Mesenchymal stem cell (in vitro differentiated cells and primary cell): ENCODE measurements around the gene DNAJC13.

Source experiments
- DNase-seq: peaks from one replicate; pipeline ENCODE4 v3.0.0-alpha.2; 2013
- H2AFZ ChIP-seq: one replicate; pipeline ENCODE4 v1.6.1; 2013; ENCODE audit warnings: low read depth, mild to moderate bottlenecking, control low read depth, inconsistent platforms, low read length, moderate library complexity
- H2AK5ac ChIP-seq: 2 replicates; pipeline ENCODE4 v1.6.1; 2013; ENCODE audit warnings: low read length, moderate library complexity, mild to moderate bottlenecking, inconsistent platforms; ENCODE audit not compliant: severe bottlenecking
- H2BK120ac ChIP-seq: one replicate; pipeline ENCODE4 v1.6.1; 2013; ENCODE audit warnings: low read depth, mild to moderate bottlenecking, inconsistent platforms, low read length, moderate library complexity
- H2BK12ac ChIP-seq, 2 experiments: one replicate each; pipeline ENCODE4 v1.6.1; 2013; ENCODE audit warnings: inconsistent platforms in 2 of 2, low read length in 2 of 2, mild to moderate bottlenecking in 2 of 2, moderate library complexity in 2 of 2, control low read depth in 1 of 2
- H2BK15ac ChIP-seq: one replicate; pipeline ENCODE4 v1.6.1; 2013; ENCODE audit warnings: mild to moderate bottlenecking, low read depth, inconsistent platforms; ENCODE audit not compliant: poor library complexity, severe bottlenecking
- H2BK5ac ChIP-seq: 2 replicates; pipeline ENCODE4 v1.6.1; 2013; ENCODE audit warnings: low read depth, mild to moderate bottlenecking, low read length, control low read depth, inconsistent platforms; ENCODE audit not compliant: poor library complexity, severe bottlenecking
- H3K14ac ChIP-seq, 2 experiments: one replicate each; pipeline ENCODE4 v1.6.1; 2013; ENCODE audit warnings: inconsistent platforms in 2 of 2, low read length in 2 of 2, control low read depth in 1 of 2, mild to moderate bottlenecking in 1 of 2, moderate library complexity in 1 of 2
- H3K18ac ChIP-seq, 2 experiments: one replicate each; pipeline ENCODE4 v1.6.1; 2013; ENCODE audit warnings: inconsistent platforms in 2 of 2, low read length in 2 of 2, control low read depth in 1 of 2, low read depth in 1 of 2, mild to moderate bottlenecking in 1 of 2
- H3K23ac ChIP-seq, 2 experiments: one replicate each; pipeline ENCODE4 v1.6.1; 2013; ENCODE audit warnings: inconsistent platforms in 2 of 2, low read length in 2 of 2, mild to moderate bottlenecking in 2 of 2, moderate library complexity in 2 of 2, control low read depth in 1 of 2
- H3K27ac ChIP-seq: 2 replicates; pipeline ENCODE4 v1.5.1; 2013; ENCODE audit warnings: mild to moderate bottlenecking, moderate library complexity, low read length, control low read depth, inconsistent platforms; ENCODE audit not compliant: poor library complexity, severe bottlenecking
- H3K27me3 ChIP-seq, 2 experiments: 2 replicates each; pipeline versions ENCODE4 v1.6.1 to v1.7.0; 2013; ENCODE audit warnings: low read length in 2 of 2, mild to moderate bottlenecking in 2 of 2, moderate library complexity in 2 of 2, control low read depth in 1 of 2, inconsistent platforms in 1 of 2; ENCODE audit not compliant: control insufficient read depth in 1 of 2, insufficient read depth in 1 of 2
- H3K36me3 ChIP-seq, 2 experiments: 2 replicates each; pipeline versions ENCODE4 v1.6.1 to v1.7.0; 2013; ENCODE audit warnings: low read length in 2 of 2, control low read depth in 1 of 2, inconsistent platforms in 1 of 2, low read depth in 1 of 2, mild to moderate bottlenecking in 1 of 2; ENCODE audit not compliant: insufficient read depth in 2 of 2, control insufficient read depth in 1 of 2
- H3K4ac ChIP-seq, 2 experiments: one replicate each; pipeline ENCODE4 v1.6.1; 2013; ENCODE audit warnings: inconsistent platforms in 2 of 2, low read length in 2 of 2, mild to moderate bottlenecking in 2 of 2, moderate library complexity in 2 of 2, control low read depth in 1 of 2, low read depth in 1 of 2
- H3K4me1 ChIP-seq: 2 replicates; pipeline ENCODE4 v1.6.1; 2013; ENCODE audit warnings: low read depth, low read length, control low read depth; ENCODE audit not compliant: control insufficient read depth, insufficient read depth
- H3K4me2 ChIP-seq: 2 replicates; pipeline ENCODE4 v1.6.1; 2013; ENCODE audit warnings: low read length, mild to moderate bottlenecking, inconsistent platforms; ENCODE audit not compliant: poor library complexity, severe bottlenecking
- H3K4me3 ChIP-seq, 2 experiments: 2 replicates each; pipeline versions ENCODE4 v1.5.1 to v1.7.0; 2013; ENCODE audit warnings: low read length in 2 of 2, mild to moderate bottlenecking in 2 of 2, control low read depth in 1 of 2, low read depth in 1 of 2; ENCODE audit not compliant: insufficient read depth in 1 of 2
- H3K79me1 ChIP-seq: replicated peaks from 2 replicates; pipeline ENCODE4 v1.6.1; 2013; ENCODE audit warnings: mild to moderate bottlenecking, control low read depth, low read length, inconsistent platforms; ENCODE audit not compliant: poor library complexity, severe bottlenecking
- H3K9ac ChIP-seq: 2 replicates; pipeline ENCODE4 v1.7.0; 2013; ENCODE audit warnings: mild to moderate bottlenecking, low read length, moderate library complexity
- H3K9me3 ChIP-seq: 2 replicates; pipeline ENCODE4 v1.7.0; 2013; ENCODE audit warnings: mild to moderate bottlenecking, low read length; ENCODE audit not compliant: control insufficient read depth
- H4K8ac ChIP-seq: one replicate; pipeline ENCODE4 v1.6.1; 2013; ENCODE audit warnings: inconsistent platforms, mild to moderate bottlenecking, low read length, moderate library complexity
- H4K91ac ChIP-seq: one replicate; pipeline ENCODE4 v1.6.1; 2013; ENCODE audit warnings: mild to moderate bottlenecking, low read length, inconsistent platforms
- WGBS: methylation state at CpG from one replicate; pipeline ENCODE4 v1.1.7; 2013; ENCODE audit warnings: mixed read lengths; 5-methylcytosine and 5-hydroxymethylcytosine counted together

Gene DNAJC13

GRCh38 chr3:132422531-132422930 is 5.2 kb downstream of the DNAJC13 start:
- H2BK120ac ChIP-seq = no peak overlapping the region
- H3K4me3 ChIP-seq = no peak overlapping the region
- no peak overlapping the region for H2BK12ac ChIP-seq
- H2BK15ac ChIP-seq = no peak overlapping the region
- no peak overlapping the region for H3K4ac ChIP-seq
- WGBS = no CpG with 5 or more reads among the region's 1 CpG
- H2AFZ ChIP-seq = no peak overlapping the region
- no peak overlapping the region for H2AK5ac ChIP-seq
- H2BK5ac ChIP-seq = no peak overlapping the region
- H3K23ac ChIP-seq = no peak overlapping the region
- no peak overlapping the region for H3K4me2 ChIP-seq
- H3K14ac ChIP-seq = no peak overlapping the region
- no peaks in the 10 kb centered on the region for H3K27me3 ChIP-seq
- H3K9me3 ChIP-seq = no peaks in the 10 kb centered on the region
- peaks cover 6% of the 10 kb centered on the region for H3K4me1 ChIP-seq
- H3K9ac ChIP-seq = no peak overlapping the region
- H3K79me1 ChIP-seq = peaks cover 9% of the 10 kb centered on the region
- no peak overlapping the region for H4K8ac ChIP-seq
- no peak overlapping the region for H3K18ac ChIP-seq
- no peak for DNase-seq
- H4K91ac ChIP-seq = no peak overlapping the region
- H3K36me3 ChIP-seq = peaks cover 0 to 43% of the 10 kb centered on the region in 2 experiments
- H3K27ac ChIP-seq = no peak overlapping the region

GRCh38 chr3:132432639-132433038 is 15.3 kb downstream of the DNAJC13 start:
- no peak overlapping the region for H3K4me2 ChIP-seq
- 7% methylated on average over 2 of the region's 2 CpGs for WGBS
- H3K14ac ChIP-seq = no peak overlapping the region
- no peak overlapping the region for H2AK5ac ChIP-seq
- H3K9me3 ChIP-seq = no peaks in the 10 kb centered on the region
- peak; percentile 91 for DNase-seq
- no peak overlapping the region for H3K4ac ChIP-seq
- H3K36me3 ChIP-seq = peaks cover 0 to 31% of the 10 kb centered on the region in 2 experiments
- peaks cover 4% of the 10 kb centered on the region for H3K79me1 ChIP-seq
- H2AFZ ChIP-seq = no peak overlapping the region
- H3K4me3 ChIP-seq = peak overlapping the region in 1 of 2 experiments; percentile 25
- H3K18ac ChIP-seq = no peak overlapping the region
- no peaks in the 10 kb centered on the region for H3K27me3 ChIP-seq
- no peak overlapping the region for H4K8ac ChIP-seq
- H3K23ac ChIP-seq = no peak overlapping the region
- H2BK5ac ChIP-seq = no peak overlapping the region
- peak overlapping the region; percentile 26 for H3K27ac ChIP-seq
- no peak overlapping the region for H2BK120ac ChIP-seq
- no peak overlapping the region for H4K91ac ChIP-seq
- H2BK15ac ChIP-seq = no peak overlapping the region
- H3K4me1 ChIP-seq = peaks cover 3% of the 10 kb centered on the region
- no peak overlapping the region for H2BK12ac ChIP-seq
- peak overlapping the region; percentile 70 for H3K9ac ChIP-seq

DNA sequence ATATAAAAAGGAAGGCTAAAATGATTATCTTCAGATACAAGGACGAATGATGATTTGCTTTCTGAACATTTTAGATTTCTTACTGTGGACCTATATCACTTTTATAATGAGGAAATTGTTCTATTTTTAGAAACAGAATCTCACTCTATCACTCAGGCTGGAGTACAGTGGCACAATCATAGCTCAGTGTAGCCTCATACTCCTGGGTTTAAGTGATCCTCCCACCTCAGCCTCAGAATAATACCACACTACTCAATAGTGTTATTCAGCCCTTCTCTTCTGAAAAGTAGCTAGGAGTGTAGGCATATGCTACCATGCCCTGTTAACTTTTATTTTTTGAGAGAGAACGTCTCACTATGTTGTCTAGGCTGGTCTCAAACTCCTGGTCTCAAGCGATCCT is 15.8 kb downstream of the DNAJC13 start:
- no peak overlapping the region for H2BK5ac ChIP-seq
- no peaks in the 10 kb centered on the region for H3K27me3 ChIP-seq
- H3K4me2 ChIP-seq = no peak overlapping the region
- 98% methylated on average over 2 of the region's 3 CpGs for WGBS
- peaks cover 4% of the 10 kb centered on the region for H3K79me1 ChIP-seq
- peak; percentile 60 for DNase-seq
- no peak overlapping the region for H2AK5ac ChIP-seq
- no peak overlapping the region for H3K27ac ChIP-seq
- no peak overlapping the region for H3K14ac ChIP-seq
- no peak overlapping the region for H3K9ac ChIP-seq
- H3K36me3 ChIP-seq = peaks cover 0 to 36% of the 10 kb centered on the region in 2 experiments
- no peak overlapping the region for H4K8ac ChIP-seq
- peak overlapping the region; percentile 28 for H4K91ac ChIP-seq
- no peak overlapping the region for H2BK15ac ChIP-seq
- no peak overlapping the region for H2BK120ac ChIP-seq
- H3K9me3 ChIP-seq = no peaks in the 10 kb centered on the region
- H3K18ac ChIP-seq = peak overlapping the region; percentile 11 to 91
- H3K4ac ChIP-seq = peak overlapping the region in 1 of 2 experiments; percentile 41
- H2AFZ ChIP-seq = no peak overlapping the region
- peak overlapping the region in 1 of 2 experiments; percentile 83 for H2BK12ac ChIP-seq
- H3K4me3 ChIP-seq = peak overlapping the region in 1 of 2 experiments; percentile 25
- H3K4me1 ChIP-seq = peaks cover 3% of the 10 kb centered on the region
- H3K23ac ChIP-seq = no peak overlapping the region

GRCh38 chr3:132435224-132435910 is 18.1 kb downstream of the DNAJC13 start:
- no peak overlapping the region for H2AK5ac ChIP-seq
- H2BK12ac ChIP-seq = no peak overlapping the region
- no peak overlapping the region for H2BK120ac ChIP-seq
- WGBS = 100% methylated on average over 2 of the region's 3 CpGs
- H2BK5ac ChIP-seq = no peak overlapping the region
- H3K4me1 ChIP-seq = peaks cover 3% of the 10 kb centered on the region
- H2BK15ac ChIP-seq = no peak overlapping the region
- no peak overlapping the region for H3K14ac ChIP-seq
- peaks cover 6% of the 10 kb centered on the region for H3K79me1 ChIP-seq
- no peak overlapping the region for H4K91ac ChIP-seq
- H3K18ac ChIP-seq = no peak overlapping the region
- H3K27me3 ChIP-seq = no peaks in the 10 kb centered on the region
- peaks cover 3 to 58% of the 10 kb centered on the region in 2 experiments for H3K36me3 ChIP-seq
- H3K4me2 ChIP-seq = no peak overlapping the region
- no peak overlapping the region for H2AFZ ChIP-seq
- no peak for DNase-seq
- H4K8ac ChIP-seq = no peak overlapping the region
- no peak overlapping the region for H3K23ac ChIP-seq
- H3K9me3 ChIP-seq = no peaks in the 10 kb centered on the region
- no peak overlapping the region for H3K4me3 ChIP-seq
- no peak overlapping the region for H3K9ac ChIP-seq
- H3K4ac ChIP-seq = no peak overlapping the region
- H3K27ac ChIP-seq = no peak overlapping the region
